ENCODE measurements around the gene OXGR1.
"Not testable (repeated sequence)": the region's sequence is repeated elsewhere in the genome, so short reads cannot be mapped to it uniquely, and the experiment has no call there.

Gene OXGR1

GRCh38 chr13:97004886-97005285 lies 10.6 kb upstream of the OXGR1 start:
- DNase-seq: no peak

- DNase-seq: no peak
Measured at GRCh38 chr13:97004096-97004876, 10.0 kb upstream of the OXGR1 start.

- DNase-seq: no peak
Measured at GRCh38 chr13:97003071-97003470, 8.8 kb upstream of the OXGR1 start.

GRCh38 chr13:97002581-97002980 lies 8.3 kb upstream of the OXGR1 start:
- DNase-seq: no peak

- DNase-seq: no peak
Measured at GRCh38 chr13:97001636-97002035, 7.4 kb upstream of the OXGR1 start.

- DNase-seq: no peak
Measured at GRCh38 chr13:97000295-97000925, 6.1 kb upstream of the OXGR1 start.

- no peak for DNase-seq
Measured at GRCh38 chr13:96999091-96999490, 4.8 kb upstream of the OXGR1 start.

GRCh38 chr13:96998051-96998450 lies 3.8 kb upstream of the OXGR1 start:
- no peak for DNase-seq

GRCh38 chr13:96996886-96997285 lies 2.6 kb upstream of the OXGR1 start:
- DNase-seq: no peak

GRCh38 chr13:96996107-96996506 lies 1.8 kb upstream of the OXGR1 start:
- DNase-seq: no peak

GRCh38 chr13:96994858-96995243 lies 575 bp upstream of the OXGR1 start:
- no peak for DNase-seq

- no peak for DNase-seq
Measured at GRCh38 chr13:96993634-96994016, 651 bp downstream of the OXGR1 start.

- no peak for DNase-seq
Measured at GRCh38 chr13:96992633-96993032, 1.6 kb downstream of the OXGR1 start.

- DNase-seq: no peak
Measured at GRCh38 chr13:96991072-96991471, 3.2 kb downstream of the OXGR1 start.

GRCh38 chr13:96988441-96988840 lies 5.8 kb downstream of the OXGR1 start:
- no peak for DNase-seq

GRCh38 chr13:96984051-96984508 lies 10.2 kb downstream of the OXGR1 start:
- DNase-seq: no peak

- no peak for DNase-seq
Measured at GRCh38 chr13:96982672-96983071, 11.6 kb downstream of the OXGR1 start.

- DNase-seq: not testable (repeated sequence)
Measured at GRCh38 chr13:96979861-96980260, 14.4 kb downstream of the OXGR1 start.

GRCh38 chr13:96968027-96968426 lies 26.2 kb downstream of the OXGR1 start:
- DNase-seq: no peak

GRCh38 chr13:96967248-96967745 lies 27.0 kb downstream of the OXGR1 start:
- DNase-seq: no peak

GRCh38 chr13:96966415-96967102 lies 27.7 kb downstream of the OXGR1 start:
- no peak for DNase-seq

- DNase-seq: no peak
Measured at GRCh38 chr13:96963786-96964475, 30.3 kb downstream of the OXGR1 start.

- DNase-seq: no peak
Measured at GRCh38 chr13:96960379-96960778, 33.9 kb downstream of the OXGR1 start.

Data from T-helper 1 cell (primary cell).